K562 (cell line): Measurements from ENCODE around the gene ANXA2. TPM values are rescaled to one million over a fixed set of nuclear protein-coding genes. Genes with fewer than 3 reads are reported as not detected.
"Not testable (repeated sequence)": the region's sequence is repeated elsewhere in the genome, so short reads cannot be mapped to it uniquely, and the experiment has no call there.

Source experiments
- ATAC-seq: fragments of 200-7000 bp; cut with Tn5 transposase; 3 replicates; pipeline ENCODE4 v1.9.1; 2020; ENCODE audit warnings: moderate library complexity
- BruUV-seq: library from RNA; stranded (reverse); fragments of 400-500 nt; replicated peaks from 2 replicates; lab custom pipeline; 2021; lab: Mats Ljungman, UMichigan
- CTCF ChIA-PET: fragments of 300-600 bp; formaldehyde crosslinking; extraction: SDS; loops from one replicate; lab custom pipeline; 2021; ENCODE audit warnings: low intra/inter-chr PET ratio; lab: Yijun Ruan, JAX
- POLR2A ChIA-PET: fragments of 300-600, 350-650 bp; sonication (Branson Sonifier 250); formaldehyde crosslinking; extraction: SDS; loops from one replicate; lab custom pipeline; 2021; ENCODE audit warnings: antibody characterized with exemption, inconsistent platforms; lab: Yijun Ruan, JAX
- DNase-seq, 4 experiments: peaks; one replicate each; pipeline versions ENCODE4 v3.0.0 to v3.0.0-alpha.2; 2011 to 2018; ENCODE audit warnings: low spot score in 3 of 4, mixed read lengths in 3 of 4; ENCODE audit errors: extremely low read depth in 1 of 4
- FAIRE-seq: peaks from 2 replicates; lab custom pipeline; 2011; peaks lifted over from hg19 to GRCh38; lab: Jason Lieb, UNC
- H2AFZ ChIP-seq: 2 replicates; pipeline ENCODE4 v1.6.0; 2011; ENCODE audit warnings: low read depth, low read length, control low read depth, inconsistent platforms
- H3K27ac ChIP-seq: fragments of 200-600 bp; 3 replicates; pipeline ENCODE4 v1.8.0; 2011; ENCODE audit warnings: low read depth, mild to moderate bottlenecking, control low read depth, inconsistent platforms, low read length, moderate library complexity, mixed read lengths; ENCODE audit errors: extremely low read depth
- H3K27me3 ChIP-seq, 2 experiments: fragments of 300-600 bp in 1 of 2; 2 replicates in 1 of 2; 3 replicates in 1 of 2; pipeline versions ENCODE4 v1.6.0 to v1.8.0; 2011; ENCODE audit warnings: inconsistent platforms in 2 of 2, low read length in 2 of 2, mild to moderate bottlenecking in 1 of 2, mixed read lengths in 1 of 2, moderate library complexity in 1 of 2; ENCODE audit not compliant: control insufficient read depth in 2 of 2, insufficient read depth in 2 of 2
- H3K36me3 ChIP-seq: fragments of 300-600 bp; 3 replicates; pipeline ENCODE4 v1.8.0; 2011; ENCODE audit warnings: mild to moderate bottlenecking, low read length, inconsistent platforms; ENCODE audit not compliant: control insufficient read depth, insufficient read depth
- H3K4me1 ChIP-seq, 2 experiments: fragments of 200-600 bp in 1 of 2; replicated peaks in 1 of 2; 2 replicates in 1 of 2; 3 replicates in 1 of 2; pipeline versions ENCODE4 v1.5.1 to v1.8.0; 2011; ENCODE audit warnings: inconsistent platforms in 2 of 2, low read length in 2 of 2, mild to moderate bottlenecking in 1 of 2, mixed read lengths in 1 of 2, moderate library complexity in 1 of 2; ENCODE audit not compliant: control insufficient read depth in 2 of 2, insufficient read depth in 2 of 2
- H3K4me2 ChIP-seq: 2 replicates; pipeline ENCODE4 v1.6.1; 2011; ENCODE audit warnings: low read length, control low read depth, inconsistent platforms, mixed read lengths; ENCODE audit not compliant: insufficient read depth
- H3K4me3 ChIP-seq: fragments of 200-600 bp; sonication (generic), shearing (Covaris generic); 2 replicates; pipeline ENCODE4 v1.5.1; 2016; ENCODE audit warnings: control low read depth, inconsistent platforms
- H3K79me2 ChIP-seq: fragments of 200-600 bp; 3 replicates; pipeline ENCODE4 v1.8.0; 2011; ENCODE audit warnings: low read length, inconsistent platforms; ENCODE audit not compliant: control insufficient read depth, insufficient read depth
- H3K9ac ChIP-seq, 2 experiments: 2 replicates each; pipeline versions ENCODE4 v1.6.0 to v1.6.1; 2011; ENCODE audit warnings: low read depth in 2 of 2, low read length in 2 of 2, control low read depth in 1 of 2, inconsistent platforms in 1 of 2, mild to moderate bottlenecking in 1 of 2, mixed read lengths in 1 of 2; ENCODE audit not compliant: insufficient read depth in 1 of 2
- H3K9me1 ChIP-seq: one replicate; pipeline ENCODE4 v1.6.0; 2011; ENCODE audit warnings: inconsistent platforms, mild to moderate bottlenecking, low read length, moderate library complexity; ENCODE audit not compliant: control insufficient read depth, insufficient read depth
- H3K9me3 ChIP-seq: replicated peaks from 2 replicates; pipeline ENCODE4 v1.5.1; 2011; ENCODE audit warnings: low read depth, low read length, inconsistent platforms; ENCODE audit not compliant: control insufficient read depth, insufficient read depth
- H4K20me1 ChIP-seq: replicated peaks from 2 replicates; pipeline ENCODE4 v1.6.1; 2011; ENCODE audit warnings: low read length, inconsistent platforms, mixed read lengths; ENCODE audit not compliant: control insufficient read depth, insufficient read depth
- FOXO4 ChIP-seq: fragments of 450-650 bp; formaldehyde crosslinking; IDR thresholded peaks from 2 replicates; pipeline ENCODE4 v1.4.0; 2020; ENCODE audit warnings: mild to moderate bottlenecking, moderate library complexity
- PHB2 ChIP-seq: fragments of 450-650 bp; IDR thresholded peaks from 2 replicates; pipeline ENCODE4 v1.6.1; 2017; ENCODE audit warnings: low read depth
- TRIM28 ChIP-seq: fragments of 450-650 bp; IDR thresholded peaks from 2 replicates; pipeline ENCODE4 v1.6.1; 2017
- ZNF609 ChIP-seq: sonication (generic); formaldehyde crosslinking; IDR thresholded peaks from 2 replicates; pipeline ENCODE4 v1.8.1; 2023; ENCODE audit warnings: missing genetic modification reagents, mild to moderate bottlenecking, borderline replicate concordance
- WGBS: fragments of 100-300 bp; shearing (Covaris generic); methylation state at CpG from one replicate; pipeline ENCODE4 v1.1.6; 2016; ENCODE audit warnings: low coverage, mixed read lengths; ENCODE audit not compliant: insufficient coverage; ENCODE audit errors: missing lambda C conversion rate; 5-methylcytosine and 5-hydroxymethylcytosine counted together
- in situ Hi-C: fragments of 300-500 bp; cut with MboI; formaldehyde crosslinking; loops from 4 replicates; pipeline ENCODE4 v1.15.0; 2018; ENCODE audit warnings: inconsistent platforms, mixed read lengths
- intact Hi-C: fragments of 100-400 bp; cut with micrococcal nuclease; formaldehyde crosslinking; loops from 2 replicates; pipeline ENCODE4 v1.14.2; 2022
- polyA plus RNA-seq, 8 experiments: library from polyadenylated mRNA; depleted of rRNA in 4 of 8; stranded (reverse) in 5 of 8; unstranded in 3 of 8; fragments of >200 nt; fragmentation: Nextera tagmentation in 2 of 8; fragmentation: Illumina TruSeq in 1 of 8; extraction: Ambion mirVana in 2 of 8; extraction: Trizol in 1 of 8; gene quantifications; 2 replicates each; pipeline versions ENCODE4 v1.2.1 to v1.2.3, GENCODE V29; 2011 to 2014; ENCODE audit warnings: inconsistent platforms in 1 of 8, missing spikeins in 1 of 8
- total RNA-seq, 7 experiments: library from RNA; depleted of rRNA in 6 of 7; stranded (reverse); fragments of >200 nt in 6 of 7; fragmentation: Illumina TruSeq in 2 of 7; extraction: Trizol in 2 of 7; gene quantifications; 2 replicates each; pipeline versions ENCODE4 v1.2.1 to v1.2.3, GENCODE V29; 2011 to 2021; ENCODE audit warnings: low replicate concordance in 1 of 7

The ANXA2 gene
- total and polyA plus RNA-seq, 9 of the 15 experiments (the other 6 are each of a cell fraction or from before 2014, with no cell fraction given) = 301 to 1,102 (median 452) TPM

GRCh38 chr15:60413231-60413824, 15.5 kb upstream of the ANXA2 start (continued):
- TF ChIP-seq ZNF609 (no peak), FOXO4 (CRISPR knock-in tag) (no peak), TRIM28 (no peak), PHB2 (no peak)

GRCh38 chr15:60412807-60413206, 15.0 kb upstream of the ANXA2 start:
- H3K4me3 ChIP-seq, H3K4me2 ChIP-seq, H4K20me1 ChIP-seq, BruUV-seq, H3K27me3 ChIP-seq, H3K9ac ChIP-seq, FAIRE-seq, H3K79me2 ChIP-seq, H3K9me3 ChIP-seq, DNase-seq, H3K27ac ChIP-seq, H3K36me3 ChIP-seq, ATAC-seq, H3K9me1 ChIP-seq, CTCF ChIA-PET, intact Hi-C loops, in situ Hi-C loops: not testable (repeated sequence)
- H3K4me1 ChIP-seq = peaks cover 7 to 15% of the 10 kb centered on the region in 2 experiments; a peak in 4 of 5 replicates
- 86% methylated on average over 21 of the region's 21 CpGs for WGBS
- 0 out of 2 replicates have a peak overlapping the region, but pooled peaks have one; percentile 33 for H2AFZ ChIP-seq
- POLR2A ChIA-PET = interaction anchor here (1.7 kb wide), 1 partner anchor 16 kb away, joined by 8 read pairs; no protein-coding TSS in a partner anchor
